Activated T-helper 2 cell treated with anti-CD3 and anti-CD28 coated beads, Interferon-gamma antibody, Interleukin-2, Interleukin-4, amounts not matched to agents 10 μg/mL and 5 μg/mL and 100 μg/mL, durations not matched to agents 14 hours and 24 hours and 36 hours (primary cell): ENCODE data around the gene EEF1G. TPM values are rescaled to one million over a fixed set of nuclear protein-coding genes. Genes with fewer than 3 reads are reported as not detected.
A peak's percentile ranks its signal among the peaks of the same experiment; 100 is the strongest.

Source experiments
- DNase-seq: peaks from one replicate; pipeline ENCODE4 v3.0.0; 2021; ENCODE audit warnings: low spot score
- H3K27ac Mint-ChIP-seq: one replicate; pipeline ENCODE4 v1.8.0; 2021; ENCODE audit warnings: mixed read lengths
- H3K27me3 Mint-ChIP-seq: one replicate; pipeline ENCODE4 v1.8.0; 2021; ENCODE audit warnings: low read depth, mixed read lengths
- H3K36me3 Mint-ChIP-seq: one replicate; pipeline ENCODE4 v1.8.0; 2021; ENCODE audit warnings: low read depth, mixed read lengths
- H3K4me1 Mint-ChIP-seq: one replicate; pipeline ENCODE4 v1.8.0; 2021; ENCODE audit warnings: low read depth, mixed read lengths
- H3K4me3 Mint-ChIP-seq: one replicate; pipeline ENCODE4 v1.8.0; 2021; ENCODE audit warnings: low read depth, mild to moderate bottlenecking, moderate library complexity, mixed read lengths
- H3K9me3 Mint-ChIP-seq: one replicate; pipeline ENCODE4 v1.8.0; 2021; ENCODE audit warnings: mixed read lengths
- intact Hi-C: fragments of 100-400 bp; cut with micrococcal nuclease; formaldehyde crosslinking; loops from one replicate; pipeline ENCODE4 v1.15.1; 2023
- total RNA-seq: library from RNA; stranded (reverse); gene quantifications from 2 replicates; pipeline ENCODE4 v1.2.3, GENCODE V29; 2022

EEF1G gene
- total RNA-seq, 1 donor from 2014 or later: 1,395 TPM

GRCh38 chr11:62535802-62536201 is 37.9 kb downstream of the EEF1G start:
- Mint-ChIP-seq H3K27me3 (no peaks in the 10 kb centered on the region), H3K27ac (no peak overlapping the region), H3K9me3 (no peaks in the 10 kb centered on the region), H3K36me3 (peaks cover 50% of the 10 kb centered on the region), H3K4me1 (peaks cover 23% of the 10 kb centered on the region), H3K4me3 (no peak overlapping the region)
- intact Hi-C loops: no loop called here
- no peak for DNase-seq

DNA sequence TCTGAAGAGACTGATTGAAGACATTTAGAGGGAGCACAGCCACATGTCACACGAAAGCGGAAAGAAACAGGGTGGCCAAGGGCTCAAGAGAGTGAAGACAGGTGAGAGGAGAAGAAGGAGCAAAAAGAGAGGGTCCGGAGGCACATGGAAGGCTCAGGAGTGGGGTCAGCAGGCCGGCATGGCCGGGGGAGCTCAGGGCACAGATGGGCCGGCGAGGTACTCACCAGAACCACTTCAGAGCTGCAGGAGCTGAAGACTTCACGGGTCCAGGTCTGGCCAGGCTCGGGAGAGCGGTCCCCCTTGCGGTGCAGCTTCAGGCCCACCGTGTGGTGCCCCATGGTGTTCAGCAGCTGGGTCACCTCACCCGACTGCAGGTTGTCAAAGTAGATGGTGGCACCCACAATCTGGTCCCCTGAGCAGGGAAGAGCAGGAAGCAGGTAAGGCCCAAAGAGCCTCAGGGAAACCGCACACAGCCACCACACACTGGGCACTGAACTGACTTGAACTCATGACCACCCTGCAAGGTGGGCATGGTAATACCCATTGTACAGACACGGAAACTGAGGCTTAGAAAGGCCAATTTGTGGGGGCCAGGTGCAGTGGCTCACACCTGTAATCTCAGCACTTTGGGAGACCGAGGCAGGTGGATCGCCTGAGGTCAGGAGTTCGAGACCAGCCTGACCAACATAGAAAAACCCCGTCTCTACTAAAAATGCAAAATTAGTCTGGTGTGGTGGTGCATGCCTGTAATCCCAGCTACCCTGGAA is 38.7 kb downstream of the EEF1G start:
- no peaks in the 10 kb centered on the region for H3K27me3 Mint-ChIP-seq
- H3K9me3 Mint-ChIP-seq: no peaks in the 10 kb centered on the region
- peak overlapping the region; percentile 42 for H3K27ac Mint-ChIP-seq
- H3K4me3 Mint-ChIP-seq: no peak overlapping the region
- H3K36me3 Mint-ChIP-seq: peaks cover 59% of the 10 kb centered on the region
- no peak for DNase-seq
- intact Hi-C loops: no loop called here
- peaks cover 17% of the 10 kb centered on the region for H3K4me1 Mint-ChIP-seq

- DNase-seq: no peak
- no peaks in the 10 kb centered on the region for H3K27me3 Mint-ChIP-seq
- H3K4me1 Mint-ChIP-seq: no peaks in the 10 kb centered on the region
- no peaks in the 10 kb centered on the region for H3K9me3 Mint-ChIP-seq
- H3K4me3 Mint-ChIP-seq: no peak overlapping the region
- intact Hi-C loops: no loop called here
- peaks cover 85% of the 10 kb centered on the region for H3K36me3 Mint-ChIP-seq
- no peak overlapping the region for H3K27ac Mint-ChIP-seq
These were observed 41.6 kb downstream of the EEF1G start for GRCh38 chr11:62532096-62532495.

- Mint-ChIP-seq H3K4me1 (no peaks in the 10 kb centered on the region), H3K9me3 (no peaks in the 10 kb centered on the region), H3K36me3 (peaks cover 55% of the 10 kb centered on the region), H3K27ac (no peak overlapping the region), H3K4me3 (no peak overlapping the region), H3K27me3 (no peaks in the 10 kb centered on the region)
- DNase-seq: no peak
- intact Hi-C loops: no loop called here
These were observed 56.8 kb downstream of the EEF1G start for GRCh38 chr11:62516736-62517371.

DNA sequence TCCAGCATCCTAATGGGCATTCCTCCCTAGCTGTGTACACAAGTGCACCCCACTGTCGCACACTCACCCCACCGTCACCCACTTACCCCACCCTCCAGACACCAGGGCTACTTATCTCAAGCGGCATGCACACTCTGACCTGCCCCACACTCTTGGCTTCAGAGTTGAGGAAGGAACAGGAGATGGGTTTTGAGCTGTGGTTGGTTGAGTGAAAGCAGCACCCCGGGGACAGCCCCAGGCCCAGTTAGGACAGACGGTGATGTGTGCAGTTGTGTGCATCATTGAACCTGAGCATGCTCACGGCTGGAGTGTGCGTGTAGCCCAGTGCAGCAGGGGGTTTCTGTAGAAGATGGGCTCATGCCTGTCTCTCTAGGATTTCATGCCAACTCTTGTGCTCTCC is 59.5 kb downstream of the EEF1G start:
- Mint-ChIP-seq H3K27me3 (peaks cover 2% of the 10 kb centered on the region), H3K27ac (no peak overlapping the region), H3K36me3 (peaks cover 34% of the 10 kb centered on the region), H3K4me1 (no peaks in the 10 kb centered on the region), H3K4me3 (no peak overlapping the region), H3K9me3 (no peaks in the 10 kb centered on the region)
- intact Hi-C loops: no loop called here
- no peak for DNase-seq

GRCh38 chr11:62513626-62514025 is 60.1 kb downstream of the EEF1G start:
- Mint-ChIP-seq H3K36me3 (peaks cover 32% of the 10 kb centered on the region), H3K4me3 (no peak overlapping the region), H3K27ac (no peak overlapping the region), H3K9me3 (no peaks in the 10 kb centered on the region), H3K4me1 (peaks cover under 1% of the 10 kb centered on the region), H3K27me3 (peaks cover 3% of the 10 kb centered on the region)
- intact Hi-C loops: no loop called here
- no peak for DNase-seq

- H3K4me3 Mint-ChIP-seq: no peak overlapping the region
- no peaks in the 10 kb centered on the region for H3K9me3 Mint-ChIP-seq
- peaks cover 2% of the 10 kb centered on the region for H3K4me1 Mint-ChIP-seq
- peaks cover 25% of the 10 kb centered on the region for H3K36me3 Mint-ChIP-seq
- H3K27ac Mint-ChIP-seq: no peak overlapping the region
- DNase-seq: no peak
- intact Hi-C loops: no loop called here
- peaks cover 4% of the 10 kb centered on the region for H3K27me3 Mint-ChIP-seq
These were observed 60.7 kb downstream of the EEF1G start for GRCh38 chr11:62512961-62513360.

Other genes with a start within 250 kb of the EEF1G start
- 6.1 and 7.4 TPM in 2 replicates for gene ASRGL1, start 236.4 kb downstream of the EEF1G start, total RNA-seq
- gene SCGB1A1, start 154.9 kb downstream of the EEF1G start, total RNA-seq: not detected in 2 replicates
- gene AHNAK, start 27.1 kb downstream of the EEF1G start, total RNA-seq: 105 and 108 TPM in 2 replicates
- 29.9 and 41.7 TPM in 2 replicates for gene TUT1, start 17.6 kb upstream of the EEF1G start, total RNA-seq
- 201 and 215 TPM in 2 replicates for gene MTA2, start 28.0 kb upstream of the EEF1G start, total RNA-seq
- gene EML3, start 38.9 kb upstream of the EEF1G start, total RNA-seq: 144 and 146 TPM in 2 replicates
- 1.4 and 2.8 TPM in 2 replicates for gene ROM1, start 39.4 kb upstream of the EEF1G start, total RNA-seq
- gene B3GAT3, start 48.1 kb upstream of the EEF1G start, total RNA-seq: 70.0 and 81.4 TPM in 2 replicates
- gene GANAB, start 72.7 kb upstream of the EEF1G start, total RNA-seq: 274 and 279 TPM in 2 replicates
- 35.2 and 35.7 TPM in 2 replicates for gene INTS5, start 79.4 kb upstream of the EEF1G start, total RNA-seq
- 118 and 130 TPM in 2 replicates for gene C11orf98, start 91.3 kb upstream of the EEF1G start, total RNA-seq
- 45.4 and 47.2 TPM in 2 replicates for gene CSKMT, start 91.4 kb upstream of the EEF1G start, total RNA-seq
- 8.0 and 9.5 TPM in 2 replicates for gene UQCC3, start 97.8 kb upstream of the EEF1G start, total RNA-seq
- 21.4 and 21.7 TPM in 2 replicates for gene LBHD1, start 98.4 kb upstream of the EEF1G start, total RNA-seq
- gene UBXN1, start 105.2 kb upstream of the EEF1G start, total RNA-seq: 119 and 127 TPM in 2 replicates
- 0.18 and 0.23 TPM in 2 replicates for gene LRRN4CL, start 115.6 kb upstream of the EEF1G start, total RNA-seq
- gene BSCL2, start 133.5 kb upstream of the EEF1G start, total RNA-seq: 28.7 and 32.8 TPM in 2 replicates
- not detected in 2 replicates for gene GNG3, start 133.8 kb upstream of the EEF1G start, total RNA-seq
- 62.6 and 63.5 TPM in 2 replicates for gene HNRNPUL2, start 153.6 kb upstream of the EEF1G start, total RNA-seq
- 35.4 and 39.4 TPM in 2 replicates for gene TTC9C, start 154.6 kb upstream of the EEF1G start, total RNA-seq
- 7.3 and 9.3 TPM in 2 replicates for gene ZBTB3, start 180.3 kb upstream of the EEF1G start, total RNA-seq
- 122 and 128 TPM in 2 replicates for gene POLR2G, start 187.7 kb upstream of the EEF1G start, total RNA-seq
- gene TAF6L, start 197.5 kb upstream of the EEF1G start, total RNA-seq: 17.6 and 21.0 TPM in 2 replicates
- 34.6 and 35.9 TPM in 2 replicates for gene TMEM179B, start 213.5 kb upstream of the EEF1G start, total RNA-seq
- 13.4 and 14.0 TPM in 2 replicates for gene TMEM223, start 218.1 kb upstream of the EEF1G start, total RNA-seq
- gene NXF1, start 231.5 kb upstream of the EEF1G start, total RNA-seq: 134 and 139 TPM in 2 replicates